ENCODE results near the gene NSMCE1.

Gene NSMCE1

DNA sequence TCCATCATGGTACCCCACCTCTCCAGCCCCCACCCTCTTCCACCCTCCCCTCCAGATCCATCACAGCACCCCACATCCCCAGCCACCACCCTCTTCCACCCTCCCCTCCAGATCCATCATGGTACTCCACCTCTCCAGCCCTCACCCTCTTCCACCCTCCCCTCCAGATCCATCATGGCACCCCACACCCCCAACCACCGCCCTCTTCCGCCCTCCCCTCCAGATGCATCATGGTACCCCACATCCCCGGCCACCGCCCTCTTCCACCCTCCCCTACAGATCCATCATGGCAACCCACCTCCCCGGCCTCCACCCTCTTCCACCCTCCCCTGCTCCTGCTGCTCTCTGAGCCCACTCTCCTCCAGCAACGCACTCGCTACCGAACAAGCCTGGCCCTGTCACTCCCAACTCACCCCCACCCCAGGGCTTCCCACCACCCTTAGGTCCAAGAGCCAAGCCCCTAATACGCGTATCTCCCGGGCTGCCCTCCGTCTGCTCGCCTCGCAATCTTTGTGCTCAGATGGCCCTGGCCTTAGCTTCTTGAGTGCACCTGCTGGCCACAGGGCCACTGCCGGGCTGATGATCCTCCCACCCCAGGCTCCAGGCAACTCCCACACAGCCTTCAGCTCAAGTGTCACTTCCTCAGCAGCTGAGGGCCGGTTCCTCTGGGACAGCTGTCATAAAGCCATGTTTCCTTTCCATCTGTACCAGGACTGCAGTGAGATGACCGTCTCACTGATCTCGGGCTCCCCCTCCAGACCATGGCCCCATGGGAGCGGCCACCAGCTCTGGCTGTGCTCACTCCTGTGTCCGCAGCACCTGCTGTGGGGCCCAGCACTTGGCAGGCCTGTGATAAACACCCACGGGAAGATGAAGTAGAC, 39.7 kb downstream of the NSMCE1 start:
- DNase-seq: peak; percentile 66

DNA sequence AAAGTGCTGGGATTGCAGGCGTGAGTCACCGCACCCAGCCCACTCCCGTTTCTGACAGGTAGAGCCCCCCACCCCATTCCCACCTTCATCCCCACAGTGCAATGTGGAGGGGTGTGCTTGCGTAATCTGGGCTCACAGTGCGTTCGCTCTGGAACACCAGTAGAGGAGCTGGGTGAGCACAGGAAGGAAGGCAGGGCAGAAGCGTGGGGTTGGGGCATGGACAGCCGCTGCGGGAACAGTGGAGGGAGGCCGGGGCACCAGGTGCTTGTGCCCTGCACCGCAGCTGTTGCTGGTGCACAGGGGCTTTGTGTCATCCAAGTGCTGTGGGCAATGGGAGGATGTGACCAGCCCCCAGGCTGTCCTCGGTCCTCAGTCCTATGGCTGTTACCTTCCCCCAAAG, 40.5 kb downstream of the NSMCE1 start:
- DNase-seq: no peak

DNA sequence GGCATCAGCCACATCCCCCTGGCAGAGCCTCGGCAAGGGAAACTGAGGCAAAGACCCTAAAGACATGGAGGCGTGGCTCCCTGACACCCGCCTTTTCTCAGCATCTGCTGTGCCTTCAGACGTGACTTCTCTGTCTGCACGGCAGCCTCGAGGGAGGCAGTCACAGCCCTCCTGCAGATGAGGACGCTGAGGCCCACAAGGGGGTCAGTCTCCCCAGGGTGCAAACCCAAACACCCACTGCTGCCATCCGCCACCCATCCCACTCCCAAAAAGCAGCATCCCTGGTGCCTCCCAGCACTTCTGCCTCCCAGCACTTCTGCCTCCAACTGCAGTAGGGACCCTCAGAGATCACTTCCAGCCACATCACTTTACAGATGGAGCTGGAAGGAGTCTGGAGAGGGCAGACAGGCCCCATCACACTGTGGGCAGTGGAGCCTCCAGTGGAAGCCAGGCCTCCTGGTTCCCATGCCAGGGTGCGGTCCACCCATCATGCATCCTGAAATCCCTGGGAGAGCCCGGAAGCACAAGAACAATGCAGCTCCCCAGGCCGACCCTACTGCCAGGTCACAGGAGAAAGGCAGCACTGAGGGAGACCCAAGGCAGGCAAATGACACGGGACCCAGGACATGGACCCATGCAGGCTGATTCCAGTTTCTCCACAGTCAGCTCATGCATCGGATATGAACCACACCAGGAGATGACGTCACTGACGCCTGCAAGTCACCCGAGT, 41.4 kb downstream of the NSMCE1 start:
- no peak for DNase-seq

DNA sequence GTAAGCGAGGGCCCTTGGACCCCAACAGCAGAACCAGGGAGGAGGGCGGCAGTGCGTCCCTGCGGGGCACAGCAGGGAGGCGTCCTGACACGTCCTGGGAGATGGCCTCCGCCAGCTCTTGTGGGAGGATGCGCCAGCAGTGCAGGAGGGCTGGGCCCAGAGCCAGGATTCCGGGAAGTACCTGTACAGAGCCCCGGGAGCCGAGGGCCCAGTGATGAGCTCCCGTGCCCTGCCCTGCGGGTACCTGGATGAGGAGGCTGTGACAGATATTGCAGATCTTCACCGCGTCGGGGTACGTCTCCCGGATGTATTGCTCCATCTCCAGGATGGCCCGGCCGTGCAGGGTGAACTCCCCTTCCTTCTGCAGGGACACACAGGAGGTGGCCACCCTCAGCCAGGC, 42.1 kb downstream of the NSMCE1 start:
- DNase-seq: peak; percentile 75

GRCh38 chr16:27225536-27226360, 42.8 kb downstream of the NSMCE1 start:
- DNase-seq: peak; percentile 85

GRCh38 chr16:27224741-27225300, 43.8 kb downstream of the NSMCE1 start:
- no peak for DNase-seq

GRCh38 chr16:27224271-27224737, 44.3 kb downstream of the NSMCE1 start:
- no peak for DNase-seq

GRCh38 chr16:27223701-27224100, 44.9 kb downstream of the NSMCE1 start:
- no peak for DNase-seq

DNA sequence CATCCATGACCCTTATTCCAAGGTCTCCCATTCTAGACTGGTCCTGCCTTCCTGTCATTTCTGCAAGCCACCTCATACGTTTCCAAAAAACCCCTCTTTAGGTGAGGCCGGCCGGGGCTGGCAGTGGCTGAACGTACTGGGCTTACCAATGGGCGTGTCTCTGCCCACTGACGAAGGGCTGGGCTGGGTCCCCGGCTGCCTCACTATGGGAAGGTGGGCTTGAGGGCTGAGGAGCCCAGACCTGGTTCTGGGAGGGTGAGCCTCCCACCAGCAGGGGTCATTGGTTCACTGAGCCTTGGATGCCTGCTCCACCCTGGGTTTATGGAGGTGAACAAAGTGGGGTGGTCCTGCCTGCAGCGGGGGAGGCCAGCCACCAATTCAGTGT, 45.4 kb downstream of the NSMCE1 start:
- DNase-seq: no peak

DNA sequence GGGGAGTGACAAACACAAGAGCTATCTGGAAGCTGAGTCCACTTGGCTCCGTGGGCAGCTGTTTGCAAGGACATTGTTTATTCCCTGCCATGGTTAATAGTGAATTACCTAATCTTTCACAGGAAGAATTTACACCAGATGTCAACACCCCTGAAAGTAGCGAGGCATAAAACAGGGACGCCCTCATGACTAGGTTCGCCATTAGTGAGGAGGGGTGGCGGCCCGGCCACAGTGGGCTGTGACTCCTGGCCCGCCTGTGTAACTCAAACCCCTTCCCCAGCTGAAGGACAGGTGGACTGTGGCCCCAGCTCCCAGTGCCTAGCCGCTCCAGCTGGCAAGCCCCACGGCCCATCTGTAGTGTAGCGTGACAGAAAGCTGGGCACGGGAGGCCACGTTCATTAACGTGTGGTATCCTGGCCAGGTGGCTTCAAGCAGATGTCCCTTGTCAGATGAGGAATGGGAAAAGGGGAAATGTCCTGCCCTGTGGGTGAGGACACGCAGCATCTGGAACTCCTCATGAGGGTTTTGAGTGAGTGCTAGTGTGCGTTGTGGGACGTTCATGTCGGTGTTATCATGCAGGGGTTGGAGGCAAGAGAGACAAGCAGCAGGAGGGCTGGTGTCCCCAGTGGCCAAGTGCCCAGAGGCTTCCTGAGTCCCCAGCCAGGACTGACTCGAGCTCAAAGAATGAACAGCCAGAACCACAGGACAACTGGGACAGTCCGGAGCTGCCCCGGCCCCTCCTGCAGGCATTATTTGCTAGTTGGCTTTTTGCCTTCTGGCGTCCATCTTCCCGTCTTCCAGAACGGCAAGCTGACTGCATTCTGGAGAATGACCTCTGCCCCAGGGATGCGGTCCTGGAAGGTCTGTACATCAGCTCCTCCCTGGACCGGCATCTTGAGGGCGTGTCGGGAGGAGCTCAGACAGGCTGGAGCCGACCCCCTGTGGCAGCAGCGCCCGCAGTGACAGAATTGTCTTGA, 46.0 kb downstream of the NSMCE1 start:
- DNase-seq: no peak

DNA sequence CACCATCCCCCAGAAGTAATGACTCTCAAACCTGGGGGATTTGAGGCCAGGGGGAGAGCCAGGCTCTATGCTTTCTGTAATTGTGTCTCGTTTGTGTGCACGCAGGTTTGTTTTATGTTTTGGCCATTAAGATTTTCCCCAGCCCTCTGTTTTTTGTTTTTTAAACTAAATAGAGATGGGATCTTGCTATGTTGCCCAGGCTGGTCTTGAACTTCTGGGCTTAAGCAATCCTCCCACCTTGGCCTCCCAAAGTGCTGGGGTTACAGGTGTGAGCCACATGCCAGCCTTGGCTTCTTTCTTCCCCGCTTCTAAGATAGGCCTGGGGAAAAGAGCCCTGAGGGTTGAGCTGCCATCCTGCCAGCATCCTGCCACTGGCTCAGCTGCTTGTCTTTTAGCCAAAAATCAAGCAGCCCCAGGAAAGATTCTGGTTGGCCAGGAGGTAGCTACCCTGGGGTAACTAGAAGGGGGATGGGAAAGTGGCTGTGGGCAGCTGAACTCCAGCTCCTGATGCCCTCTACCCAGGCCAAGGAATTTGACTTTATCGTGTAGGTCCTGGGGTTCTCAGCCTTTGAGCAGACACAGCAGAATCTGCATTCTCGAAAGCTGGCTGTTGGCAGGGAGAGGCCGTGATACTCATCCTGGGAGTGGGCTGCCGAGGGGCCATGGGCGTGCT, 46.9 kb downstream of the NSMCE1 start:
- no peak for DNase-seq

- no peak for DNase-seq
Observed at GRCh38 chr16:27220991-27221390, 47.6 kb downstream of the NSMCE1 start.

DNA sequence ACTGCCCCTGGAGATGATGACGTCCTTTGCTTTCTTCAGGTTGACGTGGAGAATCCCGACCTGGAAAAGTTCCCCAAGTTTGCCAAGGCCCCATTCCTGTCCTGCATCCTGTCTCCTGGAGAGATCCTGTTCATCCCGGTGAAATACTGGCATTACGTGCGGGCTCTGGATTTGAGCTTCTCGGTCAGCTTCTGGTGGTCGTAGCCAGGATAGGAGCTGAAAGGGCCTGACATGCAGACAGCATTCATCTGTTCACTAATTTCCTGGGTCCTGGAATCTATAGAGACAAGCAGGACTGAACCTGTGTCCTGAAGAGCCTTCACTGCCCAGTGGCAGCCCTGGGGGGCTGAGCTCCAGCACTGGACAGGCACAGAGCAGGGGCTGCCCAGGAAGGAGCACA, 48.0 kb downstream of the NSMCE1 start:
- no peak for DNase-seq

DNA sequence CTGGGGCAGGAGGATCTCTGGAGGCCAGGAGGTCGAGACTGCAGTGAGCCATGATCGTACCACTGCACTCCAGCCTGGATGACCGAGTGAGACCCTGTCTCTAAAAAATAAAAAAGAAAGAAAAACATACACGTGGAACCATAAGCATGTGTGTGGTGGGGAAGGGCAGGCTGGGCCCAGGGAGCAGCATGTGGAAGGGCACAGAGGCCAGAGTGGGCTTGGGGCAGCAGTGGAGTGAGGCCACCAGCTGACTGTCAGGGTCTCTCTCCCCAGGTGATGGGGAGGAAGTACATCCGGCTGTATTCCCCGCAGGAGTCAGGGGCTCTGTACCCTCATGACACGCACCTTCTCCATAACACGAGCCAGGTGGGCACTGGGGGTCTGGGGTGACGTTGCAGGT, 48.5 kb downstream of the NSMCE1 start:
- DNase-seq: no peak

- DNase-seq: no peak
Observed at GRCh38 chr16:27219161-27219560, 49.4 kb downstream of the NSMCE1 start.

DNA sequence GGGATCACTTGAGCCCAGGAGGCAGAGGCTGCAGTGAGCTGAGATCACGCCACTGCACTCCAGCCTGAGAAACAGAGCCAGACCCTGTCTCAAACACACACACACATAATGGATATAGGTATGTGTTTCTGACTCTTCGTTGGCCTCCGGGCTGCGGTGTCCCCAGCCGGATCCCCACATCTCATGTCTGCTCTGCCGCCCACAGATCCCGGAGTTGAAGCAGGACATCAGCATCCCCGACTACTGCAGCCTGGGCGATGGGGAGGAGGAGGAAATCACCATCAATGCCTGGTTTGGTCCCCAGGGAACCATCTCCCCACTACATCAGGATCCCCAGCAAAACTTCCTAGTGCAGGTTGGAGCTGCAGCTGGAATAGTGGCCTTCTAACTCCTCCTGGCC, 49.8 kb downstream of the NSMCE1 start:
- DNase-seq: no peak

DNA sequence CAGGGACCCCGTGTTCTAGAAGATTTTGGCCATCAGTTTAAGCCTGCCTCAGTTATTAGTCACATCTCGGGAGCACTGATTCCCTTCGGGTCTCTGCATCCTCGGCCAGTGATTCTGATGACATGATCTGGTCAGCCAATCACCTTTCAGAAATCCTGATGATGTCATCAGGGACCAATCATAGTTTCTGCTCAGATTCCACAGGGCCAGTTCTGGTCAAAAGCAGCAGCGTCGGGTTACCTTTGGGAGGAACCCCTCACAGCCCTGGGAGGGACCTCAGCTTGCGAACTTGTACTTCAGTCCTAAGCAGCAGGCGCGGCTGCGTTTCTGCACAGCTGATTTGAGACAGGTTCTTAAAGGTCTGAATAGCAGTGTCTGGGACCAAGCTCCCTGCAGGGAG, 51.3 kb downstream of the NSMCE1 start:
- no peak for DNase-seq

DNA sequence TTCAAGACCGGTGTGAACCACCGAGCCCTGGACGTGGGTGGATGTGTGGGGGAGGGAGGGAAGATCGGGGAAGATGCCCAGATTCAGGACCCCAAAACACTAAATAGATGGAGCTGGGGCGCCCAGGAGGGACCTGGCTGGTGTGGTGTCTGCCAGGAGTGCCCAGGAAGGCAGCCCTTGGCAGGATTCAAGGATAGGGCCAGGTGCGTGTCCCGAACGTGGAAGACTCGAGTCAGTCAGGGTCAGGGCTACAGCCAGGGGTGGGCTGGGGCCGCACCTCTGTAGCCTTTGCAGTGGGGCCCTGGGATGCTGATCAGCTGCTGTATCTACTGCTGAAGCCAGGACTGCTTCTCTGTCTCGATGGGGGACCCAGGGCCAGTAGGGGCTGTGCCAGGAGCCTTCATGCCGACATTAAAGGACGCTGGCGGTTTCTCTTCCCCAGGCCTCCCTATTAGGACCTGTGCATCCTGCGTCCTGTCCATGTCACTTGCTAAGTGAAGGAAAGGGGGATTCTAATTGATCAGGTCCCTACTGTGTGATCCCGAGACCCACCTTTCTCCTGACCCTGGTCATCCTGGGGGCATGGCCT, 52.2 kb downstream of the NSMCE1 start:
- DNase-seq: no peak

GRCh38 chr16:27215660-27216059, 52.9 kb downstream of the NSMCE1 start:
- DNase-seq: no peak

DNA sequence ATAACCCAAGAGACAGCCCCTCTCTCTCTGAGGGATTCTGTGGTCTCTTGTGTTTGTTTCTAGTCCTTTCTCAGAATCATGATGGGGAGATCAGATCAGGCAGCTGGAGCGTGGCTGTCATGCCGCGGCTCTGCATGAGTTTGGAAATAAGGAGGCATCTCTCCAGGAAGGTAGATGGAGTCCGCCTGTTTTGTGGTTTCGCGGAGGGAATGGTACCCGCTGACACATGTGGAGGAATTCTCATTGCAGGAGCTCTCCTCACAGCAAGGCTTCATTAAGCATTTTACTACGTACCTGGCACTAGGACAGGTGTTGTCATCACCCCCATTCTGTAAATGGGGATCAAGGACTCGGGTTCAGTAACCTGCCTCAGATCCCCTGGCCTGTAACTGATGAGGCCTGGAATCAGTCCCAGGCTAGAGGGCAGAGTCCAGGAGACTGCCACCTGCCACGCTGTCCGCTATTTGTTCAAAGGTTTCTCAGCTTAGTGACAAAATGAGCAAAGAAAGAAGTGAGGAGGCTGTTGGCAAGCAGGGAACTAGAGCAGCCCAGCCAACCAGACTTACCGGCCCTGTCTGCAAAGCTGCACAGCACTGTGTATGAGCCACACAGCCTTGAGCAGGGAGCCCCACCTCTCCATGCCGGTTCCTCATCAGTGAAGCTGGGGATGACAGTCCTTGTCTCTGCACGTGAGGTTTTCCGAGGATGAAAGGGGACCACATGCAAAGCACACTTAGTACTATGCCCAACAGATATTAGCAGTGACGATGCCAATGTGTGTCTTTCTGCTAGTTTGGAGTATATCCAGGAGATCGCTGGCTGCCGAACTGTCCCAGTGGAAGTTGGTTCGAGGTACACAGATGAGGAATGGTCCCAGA, 54.2 kb downstream of the NSMCE1 start:
- no peak for DNase-seq
